Subcutaneous abdominal adipose tissue (tissue), 5 donors: Measurements from ENCODE around the gene EIF4ENIF1.
A peak's percentile ranks its signal among the peaks of the same experiment; 100 is the strongest.
"Not testable (repeated sequence)": the region's sequence is repeated elsewhere in the genome, so short reads cannot be mapped to it uniquely, and the experiment has no call there.

Experiments
- H3K27ac ChIP-seq: one replicate; pipeline ENCODE4 v1.7.0; 2013; ENCODE audit warnings: low read depth, mild to moderate bottlenecking, inconsistent platforms, low read length, moderate library complexity
- H3K27me3 ChIP-seq, 5 donors: one replicate each; pipeline ENCODE4 v1.7.0; 2013; ENCODE audit warnings: low read length in 5 of 5, inconsistent platforms in 1 of 5; ENCODE audit not compliant: control insufficient read depth in 5 of 5, insufficient read depth in 4 of 5
- H3K36me3 ChIP-seq, 5 donors: one replicate each; pipeline ENCODE4 v1.7.0; 2013; ENCODE audit warnings: low read length in 5 of 5; ENCODE audit not compliant: control insufficient read depth in 5 of 5, insufficient read depth in 5 of 5
- H3K4me1 ChIP-seq, 5 donors: one replicate each; pipeline ENCODE4 v1.7.0; 2013; ENCODE audit warnings: low read length in 5 of 5, mild to moderate bottlenecking in 3 of 5, moderate library complexity in 1 of 5; ENCODE audit not compliant: control insufficient read depth in 5 of 5, insufficient read depth in 5 of 5
- H3K4me3 ChIP-seq, 5 donors: one replicate each; pipeline ENCODE4 v1.7.0; 2013; ENCODE audit warnings: low read length in 5 of 5, low read depth in 1 of 5
- H3K9ac ChIP-seq, 5 donors: one replicate each; pipeline ENCODE4 v1.7.0; 2013; ENCODE audit warnings: low read length in 5 of 5, mild to moderate bottlenecking in 4 of 5, moderate library complexity in 3 of 5
- H3K9me3 ChIP-seq, 5 donors: one replicate each; pipeline ENCODE4 v1.7.0; 2013; ENCODE audit warnings: low read length in 5 of 5; ENCODE audit not compliant: control insufficient read depth in 5 of 5
- donor health status: healthy.
- donor health status: healthy.
- donor health status: healthy.
- donor health status: healthy.
- donor health status: healthy.

Gene EIF4ENIF1

DNA sequence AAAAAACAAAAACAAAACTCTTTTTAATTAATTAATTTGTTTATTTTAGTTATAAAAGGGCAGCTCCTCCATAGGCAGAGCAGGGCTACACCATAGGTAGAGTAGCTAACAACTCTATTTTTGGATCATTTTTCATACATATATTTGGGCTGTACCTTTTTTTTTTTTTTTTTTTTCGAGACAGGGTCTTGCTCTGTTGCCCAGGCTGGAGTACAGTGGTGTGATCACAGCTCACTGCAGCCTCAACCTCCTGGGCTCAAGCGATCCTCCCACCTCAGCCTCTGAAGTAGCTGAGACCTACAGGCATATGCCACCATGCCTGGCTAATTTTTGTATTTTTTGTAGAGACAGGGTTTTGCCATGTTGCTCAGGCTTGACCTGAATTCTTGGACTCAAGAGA is 87.3 kb downstream of the EIF4ENIF1 start:
- not testable (repeated sequence) for H3K27ac ChIP-seq, H3K27me3 ChIP-seq, H3K9ac ChIP-seq, H3K4me3 ChIP-seq, H3K9me3 ChIP-seq
- peaks cover 4 to 53% (median 19%) of the 10 kb centered on the region in 5 donors for H3K36me3 ChIP-seq
- peaks cover 0 to 25% (median 21%) of the 10 kb centered on the region in 5 donors for H3K4me1 ChIP-seq

GRCh38 chr22:31400023-31400397 is 89.6 kb downstream of the EIF4ENIF1 start:
- H3K9ac ChIP-seq, result peak overlapping the region; percentile 51 to 100 (median 98)
- H3K36me3 ChIP-seq, result peaks cover 0 to 32% (median 9%) of the 10 kb centered on the region in 5 donors
- peak overlapping the region; percentile 79 for H3K27ac ChIP-seq
- peaks cover 0 to 25% (median 21%) of the 10 kb centered on the region in 5 donors for H3K4me1 ChIP-seq
- no peaks in the 10 kb centered on the region for H3K27me3 ChIP-seq
- no peaks in the 10 kb centered on the region for H3K9me3 ChIP-seq
- H3K4me3 ChIP-seq, result peak overlapping the region; percentile 82 to 99 (median 87)

- Histone ChIP-seq H3K4me1 (peaks cover 0 to 25% (median 21%) of the 10 kb centered on the region in 5 donors), H3K27ac (peak within 1 kb of the TSS; percentile 79), H3K36me3 (peaks cover 0 to 27% (median 9%) of the 10 kb centered on the region in 5 donors), H3K9me3 (no peaks in the 10 kb centered on the region), H3K9ac (peak within 1 kb of the TSS; percentile 75 to 100 (median 98)), H3K27me3 (no peaks in the 10 kb centered on the region), H3K4me3 (peak within 1 kb of the TSS; percentile 82 to 99 (median 87))
Measured at GRCh38 chr22:31399211-31400022, 90.2 kb downstream of the EIF4ENIF1 start, which contains the start of gene DRG1. DRG1 (plus strand) TSS chr22:31399604; CDS start chr22:31399684, 80 bp downstream.

- Histone ChIP-seq H3K36me3 (peaks cover 0 to 16% (median 7%) of the 10 kb centered on the region in 5 donors), H3K9ac (peak overlapping the region in 2 of 5 donors; percentile 8 to 98), H3K27ac (peak overlapping the region; percentile 79), H3K4me3 (no peak overlapping the region), H3K9me3 (no peaks in the 10 kb centered on the region), H3K4me1 (peaks cover 0 to 22% (median 21%) of the 10 kb centered on the region in 5 donors), H3K27me3 (no peaks in the 10 kb centered on the region)
Measured at GRCh38 chr22:31398231-31398630, 91.4 kb downstream of the EIF4ENIF1 start.

GRCh38 chr22:31394326-31394725 is 95.3 kb downstream of the EIF4ENIF1 start:
- no peak overlapping the region for H3K27ac ChIP-seq
- H3K9ac ChIP-seq, result no peak overlapping the region
- no peaks in the 10 kb centered on the region for H3K36me3 ChIP-seq
- no peaks in the 10 kb centered on the region for H3K27me3 ChIP-seq
- no peaks in the 10 kb centered on the region for H3K9me3 ChIP-seq
- no peak overlapping the region for H3K4me3 ChIP-seq
- peaks cover 0 to 10% (median 8%) of the 10 kb centered on the region in 5 donors for H3K4me1 ChIP-seq

DNA sequence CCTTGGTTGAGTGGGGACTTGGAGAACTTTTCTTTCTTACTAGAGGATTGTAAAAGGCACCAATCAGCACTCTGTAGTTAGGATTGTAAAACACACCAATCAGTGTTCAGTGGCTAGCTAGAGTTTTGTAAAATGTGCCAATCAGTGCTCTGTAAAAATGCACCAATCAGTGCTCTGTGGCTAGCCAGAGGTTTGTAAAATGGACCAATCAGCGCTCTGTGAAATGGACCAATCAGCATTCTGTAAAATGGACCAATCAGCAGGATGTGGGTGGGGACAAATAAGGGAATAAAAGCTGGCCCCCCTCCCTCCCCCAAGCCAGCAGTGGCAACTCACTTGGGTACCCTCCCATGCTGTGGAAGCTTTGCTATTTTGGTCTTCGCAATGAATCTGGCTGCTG is 95.7 kb downstream of the EIF4ENIF1 start:
- Histone ChIP-seq H3K36me3 (no peaks in the 10 kb centered on the region), H3K27ac (no peak overlapping the region), H3K27me3 (no peaks in the 10 kb centered on the region), H3K4me3 (no peak overlapping the region), H3K9me3 (no peaks in the 10 kb centered on the region), H3K4me1 (peaks cover 0 to 8% (median 5%) of the 10 kb centered on the region in 5 donors), H3K9ac (no peak overlapping the region)
